CD4-positive, alpha-beta memory T cell (primary cell): ENCODE results near the gene USP49. TPM values are rescaled to one million over a fixed set of nuclear protein-coding genes. Genes with fewer than 3 reads are reported as not detected.
"Not testable (repeated sequence)": the region's sequence is repeated elsewhere in the genome, so short reads cannot be mapped to it uniquely, and the experiment has no call there.

ENCODE experiments used
- CTCF ChIA-PET: fragments of 350-600 bp; sonication (Branson Sonifier 250); formaldehyde crosslinking; loops from one replicate; lab custom pipeline; 2021; ENCODE audit warnings: inconsistent platforms; ENCODE audit not compliant: partially characterized antibody; lab: Charles Lee
- POLR2A ChIA-PET: fragments of 350-600 bp; sonication (Branson Sonifier 250); formaldehyde crosslinking; loops from one replicate; lab custom pipeline; 2021; ENCODE audit not compliant: partially characterized antibody; lab: Charles Lee
- DNase-seq, 5 donors: peaks; one replicate each; pipeline versions ENCODE4 v3.0.0 to v3.0.0-alpha.2; 2020 to 2022; ENCODE audit warnings: mixed read lengths in 1 of 5
- H3K27ac ChIP-seq: one replicate; pipeline ENCODE4 v1.7.0; 2013; ENCODE audit warnings: low read depth, low read length
- H3K27me3 ChIP-seq: 2 replicates; pipeline ENCODE4 v1.7.0; 2013; ENCODE audit warnings: mild to moderate bottlenecking, low read length, moderate library complexity; ENCODE audit not compliant: insufficient read depth
- H3K36me3 ChIP-seq: 2 replicates; pipeline ENCODE4 v1.7.0; 2013; ENCODE audit warnings: mild to moderate bottlenecking, low read length, moderate library complexity; ENCODE audit not compliant: insufficient read depth
- H3K4me1 ChIP-seq: 2 replicates; pipeline ENCODE4 v1.7.0; 2013; ENCODE audit warnings: mild to moderate bottlenecking, low read length, moderate library complexity; ENCODE audit not compliant: insufficient read depth
- H3K4me3 ChIP-seq, 2 donors: one replicate each; pipeline ENCODE4 v1.7.0; 2013; ENCODE audit warnings: low read length in 2 of 2, mild to moderate bottlenecking in 1 of 2
- H3K9me3 ChIP-seq, 2 donors: one replicate each; pipeline ENCODE4 v1.7.0; 2013; ENCODE audit warnings: low read length in 2 of 2, control low read depth in 1 of 2; ENCODE audit not compliant: control insufficient read depth in 1 of 2
- H3K27ac Mint-ChIP-seq, 7 donors: one replicate each; pipeline ENCODE4 v1.8.0; 2020 to 2021; ENCODE audit warnings: mixed read lengths in 7 of 7, mild to moderate bottlenecking in 6 of 7, inconsistent platforms in 3 of 7, moderate library complexity in 3 of 7
- H3K27me3 Mint-ChIP-seq, 2 donors: one replicate each; pipeline ENCODE4 v1.8.0; 2020 to 2021; ENCODE audit warnings: mixed read lengths in 2 of 2
- H3K36me3 Mint-ChIP-seq, 2 donors: one replicate each; pipeline ENCODE4 v1.8.0; 2020 to 2021; ENCODE audit warnings: mixed read lengths in 2 of 2, inconsistent platforms in 1 of 2, mild to moderate bottlenecking in 1 of 2
- H3K4me1 Mint-ChIP-seq, 4 donors: one replicate each; pipeline ENCODE4 v1.8.0; 2020 to 2021; ENCODE audit warnings: mixed read lengths in 4 of 4, mild to moderate bottlenecking in 1 of 4
- H3K4me3 Mint-ChIP-seq, 8 donors: one replicate each; pipeline ENCODE4 v1.8.0; 2020 to 2021; ENCODE audit warnings: mixed read lengths in 8 of 8, mild to moderate bottlenecking in 7 of 8, moderate library complexity in 6 of 8, inconsistent platforms in 3 of 8
- H3K9me3 Mint-ChIP-seq, 8 donors: one replicate each; pipeline ENCODE4 v1.8.0; 2020 to 2021; ENCODE audit warnings: mixed read lengths in 8 of 8, mild to moderate bottlenecking in 5 of 8, inconsistent platforms in 3 of 8, moderate library complexity in 1 of 8
- intact Hi-C: fragments of 100-400 bp; cut with micrococcal nuclease; formaldehyde crosslinking; loops from one replicate; pipeline ENCODE4 v1.15.1; 2023
- polyA plus RNA-seq, 2 donors: library from polyadenylated mRNA; unstranded; fragments of 300-500 nt; fragmentation: Illumina TruSeq; gene quantifications; one replicate each; pipeline ENCODE4 v1.2.3, GENCODE V29; 2021
- total RNA-seq, 2 experiments: library from RNA; stranded (reverse); gene quantifications; one replicate each; pipeline ENCODE4 v1.2.3, GENCODE V29; 2021

USP49 gene
- total and polyA plus RNA-seq, 4 experiments from 2014 or later = 0.18 to 2.4 (median 1.1) TPM

DNA sequence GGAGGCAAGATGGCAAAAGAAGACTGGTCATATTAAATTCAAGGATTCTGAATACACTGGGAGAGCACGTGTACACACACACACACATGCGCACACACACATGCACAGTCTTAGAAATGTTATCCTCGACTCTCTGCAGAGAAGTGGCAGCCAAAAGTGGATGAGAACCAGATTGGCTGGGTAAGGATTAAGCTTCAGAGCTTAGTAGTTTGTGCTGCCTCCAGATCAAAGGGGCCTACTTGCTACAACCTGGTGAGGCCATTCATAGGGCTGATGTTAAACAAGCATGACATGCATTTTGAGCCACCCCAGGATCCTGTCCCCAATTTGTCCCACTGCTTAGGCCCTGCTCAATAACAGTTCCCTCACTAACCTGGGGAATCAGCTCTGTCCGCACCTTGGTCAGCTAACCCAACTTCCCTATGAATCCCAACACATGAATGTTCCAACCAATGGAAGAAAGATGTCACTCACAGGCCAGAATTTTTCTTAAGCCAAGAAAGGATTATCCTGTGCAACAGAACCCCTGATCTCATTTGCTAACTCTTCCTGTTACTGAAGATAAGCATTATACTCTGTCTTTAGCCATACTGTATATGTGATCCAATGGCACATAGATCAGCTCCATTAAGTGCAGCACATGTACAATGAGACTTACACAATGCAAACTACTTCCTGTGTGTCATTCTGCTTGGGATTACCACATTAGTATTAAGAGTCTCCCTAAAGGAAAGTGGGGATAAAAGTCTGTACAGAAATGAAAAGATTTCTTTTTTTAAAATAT lies 76.7 kb downstream of the USP49 start:
- H3K27me3 Mint-ChIP-seq = no peaks in the 10 kb centered on the region
- H3K9me3 Mint-ChIP-seq = no peaks in the 10 kb centered on the region
- no peak overlapping the region for H3K27ac Mint-ChIP-seq
- no peaks in the 10 kb centered on the region for H3K36me3 Mint-ChIP-seq
- no peaks in the 10 kb centered on the region for H3K36me3 ChIP-seq
- no peak for DNase-seq
- H3K4me1 Mint-ChIP-seq = no peaks in the 10 kb centered on the region
- no peaks in the 10 kb centered on the region for H3K27me3 ChIP-seq
- no peaks in the 10 kb centered on the region for H3K4me1 ChIP-seq
- POLR2A ChIA-PET = no interaction called here
- H3K4me3 Mint-ChIP-seq = no peak overlapping the region
- CTCF ChIA-PET = interaction anchor here (1.2 kb wide), 1 partner anchor 397 kb away, joined by 3 read pairs; no protein-coding TSS in a partner anchor
- no peak overlapping the region for H3K4me3 ChIP-seq
- no peaks in the 10 kb centered on the region for H3K9me3 ChIP-seq
- intact Hi-C loops = no loop called here
- no peak overlapping the region for H3K27ac ChIP-seq

GRCh38 chr6:41815587-41815986 lies 79.6 kb downstream of the USP49 start:
- Mint-ChIP-seq H3K4me1 (no peaks in the 10 kb centered on the region), H3K4me3 (no peak overlapping the region), H3K9me3 (no peaks in the 10 kb centered on the region), H3K36me3 (no peaks in the 10 kb centered on the region), H3K27ac (no peak overlapping the region), H3K27me3 (no peaks in the 10 kb centered on the region)
- no peaks in the 10 kb centered on the region for H3K4me1 ChIP-seq
- H3K27ac ChIP-seq = no peak overlapping the region
- H3K4me3 ChIP-seq = no peak overlapping the region
- no peaks in the 10 kb centered on the region for H3K36me3 ChIP-seq
- intact Hi-C loops = no loop called here
- POLR2A ChIA-PET = no interaction called here
- no peaks in the 10 kb centered on the region for H3K9me3 ChIP-seq
- CTCF ChIA-PET = no interaction called here
- DNase-seq = no peak
- no peaks in the 10 kb centered on the region for H3K27me3 ChIP-seq

DNA sequence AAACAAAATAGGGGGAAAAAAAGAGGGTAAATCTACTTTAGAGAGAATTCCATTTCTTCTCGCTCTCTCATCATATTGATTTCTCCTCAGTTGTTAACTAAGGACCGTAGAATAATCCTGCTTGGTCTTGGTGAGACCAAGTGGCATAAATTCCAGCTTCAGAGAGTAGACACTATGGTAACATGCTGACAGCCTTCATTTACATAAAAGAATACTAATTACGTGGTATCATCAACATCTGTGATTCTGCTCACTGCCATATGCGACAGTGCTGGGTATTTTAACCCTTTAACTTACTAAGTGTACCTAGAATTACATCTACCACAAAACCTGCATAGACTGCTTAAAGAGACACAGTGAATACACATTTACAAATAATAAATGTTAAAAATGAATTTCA lies 80.5 kb downstream of the USP49 start:
- no peak overlapping the region for H3K27ac ChIP-seq
- CTCF ChIA-PET = interaction anchor here (1.0 kb wide), 1 partner anchor 30 kb away, joined by 3 read pairs; no protein-coding TSS in a partner anchor
- intact Hi-C loops = no loop called here
- no peaks in the 10 kb centered on the region for H3K36me3 Mint-ChIP-seq
- H3K36me3 ChIP-seq = no peaks in the 10 kb centered on the region
- H3K9me3 ChIP-seq = no peaks in the 10 kb centered on the region
- no peak overlapping the region for H3K4me3 Mint-ChIP-seq
- H3K27ac Mint-ChIP-seq = no peak overlapping the region
- no peaks in the 10 kb centered on the region for H3K4me1 ChIP-seq
- H3K27me3 ChIP-seq = no peaks in the 10 kb centered on the region
- H3K4me3 ChIP-seq = no peak overlapping the region
- no peaks in the 10 kb centered on the region for H3K4me1 Mint-ChIP-seq
- POLR2A ChIA-PET = no interaction called here
- DNase-seq = no peak
- H3K9me3 Mint-ChIP-seq = no peaks in the 10 kb centered on the region
- no peaks in the 10 kb centered on the region for H3K27me3 Mint-ChIP-seq

DNA sequence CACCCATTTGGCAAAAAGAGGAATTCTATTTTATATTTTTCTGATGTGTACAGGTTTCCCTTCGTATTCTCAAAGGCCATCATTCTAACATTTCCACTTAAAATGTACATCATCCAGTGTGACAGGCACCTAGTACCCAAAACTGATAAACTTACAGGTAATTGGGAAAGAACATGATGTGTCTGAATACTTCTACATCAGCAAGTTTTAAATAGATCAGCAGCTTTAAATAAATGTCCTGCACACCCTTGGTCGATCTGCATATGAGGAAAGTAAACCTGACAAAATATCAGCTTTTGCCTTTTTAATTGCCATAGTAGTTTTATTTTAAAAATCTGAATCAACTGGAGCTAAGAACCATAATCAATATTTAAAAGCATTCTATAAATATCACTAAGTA lies 81.2 kb downstream of the USP49 start:
- Histone ChIP-seq H3K9me3 (no peaks in the 10 kb centered on the region), H3K27ac (no peak overlapping the region), H3K4me1 (no peaks in the 10 kb centered on the region), H3K4me3 (no peak overlapping the region), H3K27me3 (no peaks in the 10 kb centered on the region), H3K36me3 (no peaks in the 10 kb centered on the region)
- POLR2A ChIA-PET = no interaction called here
- Mint-ChIP-seq H3K4me3 (no peak overlapping the region), H3K27me3 (no peaks in the 10 kb centered on the region), H3K4me1 (no peaks in the 10 kb centered on the region), H3K36me3 (no peaks in the 10 kb centered on the region), H3K27ac (no peak overlapping the region), H3K9me3 (no peaks in the 10 kb centered on the region)
- DNase-seq = no peak
- CTCF ChIA-PET = interaction anchor here (1.0 kb wide), 1 partner anchor 30 kb away, joined by 3 read pairs; no protein-coding TSS in a partner anchor
- intact Hi-C loops = no loop called here

GRCh38 chr6:41813469-41813868 lies 81.7 kb downstream of the USP49 start:
- no peaks in the 10 kb centered on the region for H3K9me3 ChIP-seq
- Mint-ChIP-seq H3K4me3 (no peak overlapping the region), H3K36me3 (no peaks in the 10 kb centered on the region), H3K27me3 (no peaks in the 10 kb centered on the region), H3K9me3 (no peaks in the 10 kb centered on the region), H3K4me1 (no peaks in the 10 kb centered on the region), H3K27ac (no peak overlapping the region)
- no peak overlapping the region for H3K4me3 ChIP-seq
- intact Hi-C loops = no loop called here
- H3K36me3 ChIP-seq = no peaks in the 10 kb centered on the region
- no peak overlapping the region for H3K27ac ChIP-seq
- CTCF ChIA-PET = no interaction called here
- POLR2A ChIA-PET = no interaction called here
- H3K4me1 ChIP-seq = no peaks in the 10 kb centered on the region
- H3K27me3 ChIP-seq = no peaks in the 10 kb centered on the region
- DNase-seq = no peak

DNA sequence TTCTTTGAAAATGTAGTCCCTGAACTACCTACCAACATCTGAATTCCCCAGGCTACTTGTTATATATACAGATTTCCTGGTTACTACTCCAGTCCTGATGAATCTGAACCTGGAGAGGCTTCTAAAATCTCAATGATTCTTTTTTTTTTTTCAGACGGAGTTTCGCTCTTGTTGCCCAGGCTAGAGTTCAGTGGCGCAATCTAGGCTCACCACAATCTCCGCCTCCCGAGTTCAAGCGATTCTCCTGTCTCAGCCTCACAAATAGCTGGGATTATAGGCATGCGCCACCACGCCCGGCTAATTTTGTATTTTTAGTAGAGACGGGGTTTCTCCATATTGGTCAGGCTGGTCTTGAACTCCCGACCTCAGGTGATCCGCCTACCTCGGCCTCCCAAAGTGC lies 83.2 kb downstream of the USP49 start:
- H3K36me3 ChIP-seq, intact Hi-C loops, H3K27me3 Mint-ChIP-seq, H3K4me3 ChIP-seq, H3K9me3 Mint-ChIP-seq, H3K27me3 ChIP-seq, H3K4me1 ChIP-seq, H3K36me3 Mint-ChIP-seq, H3K9me3 ChIP-seq, DNase-seq, H3K4me1 Mint-ChIP-seq, POLR2A ChIA-PET, H3K27ac ChIP-seq, H3K27ac Mint-ChIP-seq, H3K4me3 Mint-ChIP-seq: not testable (repeated sequence)
- CTCF ChIA-PET = interaction anchor here (0.7 kb wide), 1 partner anchor 1779 kb away, joined by 3 read pairs; no protein-coding TSS in a partner anchor

GRCh38 chr6:41811095-41811494 lies 84.1 kb downstream of the USP49 start:
- no peak overlapping the region for H3K4me3 Mint-ChIP-seq
- CTCF ChIA-PET = no interaction called here
- H3K36me3 Mint-ChIP-seq = no peaks in the 10 kb centered on the region
- POLR2A ChIA-PET = no interaction called here
- intact Hi-C loops = no loop called here
- Histone ChIP-seq H3K4me3 (no peak overlapping the region), H3K4me1 (no peaks in the 10 kb centered on the region), H3K27ac (no peak overlapping the region), H3K27me3 (no peaks in the 10 kb centered on the region), H3K36me3 (no peaks in the 10 kb centered on the region), H3K9me3 (no peaks in the 10 kb centered on the region)
- DNase-seq = no peak
- no peaks in the 10 kb centered on the region for H3K9me3 Mint-ChIP-seq
- H3K27ac Mint-ChIP-seq = no peak overlapping the region
- no peaks in the 10 kb centered on the region for H3K4me1 Mint-ChIP-seq
- no peaks in the 10 kb centered on the region for H3K27me3 Mint-ChIP-seq
